Rectal smooth muscle tissue (tissue), 1 donor: ENCODE data around the gene SRGN.

ENCODE experiments used
- H3K27ac ChIP-seq: one replicate; pipeline ENCODE4 v1.7.0; 2013; ENCODE audit warnings: low read depth, low read length, inconsistent platforms
- H3K27me3 ChIP-seq: one replicate; pipeline ENCODE4 v1.7.0; 2013; ENCODE audit warnings: low read length; ENCODE audit not compliant: control insufficient read depth, insufficient read depth
- H3K36me3 ChIP-seq: one replicate; pipeline ENCODE4 v1.7.0; 2013; ENCODE audit warnings: low read length; ENCODE audit not compliant: control insufficient read depth, insufficient read depth
- H3K4me1 ChIP-seq: one replicate; pipeline ENCODE4 v1.7.0; 2013; ENCODE audit warnings: low read length; ENCODE audit not compliant: control insufficient read depth, insufficient read depth
- H3K4me3 ChIP-seq: one replicate; pipeline ENCODE4 v1.7.0; 2013; ENCODE audit warnings: low read length
- H3K9ac ChIP-seq: one replicate; pipeline ENCODE4 v1.7.0; 2013; ENCODE audit warnings: low read length

SRGN gene

DNA sequence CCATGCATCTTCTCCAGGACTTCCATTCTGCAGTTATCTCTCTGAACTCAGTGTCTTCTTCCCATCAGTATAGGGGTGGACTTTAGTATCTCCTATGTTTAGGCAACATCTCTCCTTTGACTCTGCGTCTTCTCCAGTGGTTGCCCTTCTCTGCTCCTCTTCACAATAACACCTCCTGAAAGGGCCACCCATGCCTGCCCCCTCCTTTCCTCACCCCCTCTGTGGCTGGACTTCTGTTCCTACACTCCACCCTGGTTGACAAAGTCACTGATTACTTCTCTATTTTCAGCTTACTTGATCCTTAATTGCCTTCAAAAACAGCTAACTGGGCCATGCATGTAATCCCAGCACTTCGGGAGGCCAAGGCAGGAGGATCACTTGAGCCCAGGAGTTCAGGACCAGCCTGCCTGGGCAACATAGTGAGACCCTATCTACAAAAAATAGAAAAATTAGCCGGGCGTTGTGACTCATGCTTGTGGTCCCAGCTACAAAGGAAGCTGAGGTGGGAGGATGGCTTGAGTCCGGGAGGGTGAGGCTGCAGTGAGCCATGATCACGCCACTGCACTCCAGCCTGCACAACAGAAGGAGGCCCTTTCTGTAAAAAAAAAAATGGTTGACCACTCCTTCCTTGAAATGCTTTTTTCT lies 13.7 kb downstream of the SRGN start:
- Histone ChIP-seq H3K4me3 (no peak overlapping the region), H3K4me1 (no peaks in the 10 kb centered on the region)

DNA sequence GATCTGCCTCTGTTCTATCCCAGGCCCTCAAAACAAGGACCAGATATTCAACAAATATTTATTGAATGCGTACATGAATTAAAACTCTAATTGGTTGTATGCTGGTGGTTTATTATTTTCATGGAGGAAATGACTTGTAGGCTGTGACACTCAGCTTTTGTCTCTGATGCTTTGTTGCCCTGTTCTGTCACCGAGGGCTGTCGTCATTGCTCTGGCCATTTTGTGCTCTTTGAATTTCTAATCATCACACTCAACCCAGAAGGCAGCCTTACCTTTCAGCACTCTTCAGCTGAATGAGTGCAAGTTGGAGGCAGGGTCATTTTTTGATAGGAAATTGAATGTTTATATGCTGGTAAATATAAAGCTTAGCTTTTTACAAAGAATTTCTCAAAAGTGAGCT lies 14.5 kb downstream of the SRGN start:
- Histone ChIP-seq H3K27ac (no peak overlapping the region), H3K27me3 (no peaks in the 10 kb centered on the region), H3K4me3 (no peak overlapping the region), H3K9ac (no peak overlapping the region), H3K4me1 (no peaks in the 10 kb centered on the region), H3K36me3 (no peaks in the 10 kb centered on the region)

More for the DNA sequence above, 13.7 kb downstream of the SRGN start:
- no peak overlapping the region for H3K27ac ChIP-seq
- no peak overlapping the region for H3K9ac ChIP-seq
- H3K36me3 ChIP-seq: no peaks in the 10 kb centered on the region
- H3K27me3 ChIP-seq: no peaks in the 10 kb centered on the region

DNA sequence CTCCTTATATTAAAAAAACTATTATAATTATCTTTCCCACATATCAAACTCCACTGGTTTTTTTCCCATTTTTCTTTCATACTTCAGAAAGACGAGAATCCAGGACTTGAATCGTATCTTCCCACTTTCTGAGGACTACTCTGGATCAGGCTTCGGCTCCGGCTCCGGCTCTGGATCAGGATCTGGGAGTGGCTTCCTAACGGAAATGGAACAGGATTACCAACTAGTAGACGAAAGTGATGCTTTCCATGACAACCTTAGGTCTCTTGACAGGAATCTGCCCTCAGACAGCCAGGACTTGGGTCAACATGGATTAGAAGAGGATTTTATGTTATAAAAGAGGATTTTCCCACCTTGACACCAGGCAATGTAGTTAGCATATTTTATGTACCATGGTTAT lies 15.9 kb downstream of the SRGN start:
- Histone ChIP-seq H3K27ac (no peak overlapping the region), H3K27me3 (no peaks in the 10 kb centered on the region), H3K4me1 (no peaks in the 10 kb centered on the region), H3K36me3 (no peaks in the 10 kb centered on the region), H3K4me3 (no peak overlapping the region), H3K9ac (no peak overlapping the region)

DNA sequence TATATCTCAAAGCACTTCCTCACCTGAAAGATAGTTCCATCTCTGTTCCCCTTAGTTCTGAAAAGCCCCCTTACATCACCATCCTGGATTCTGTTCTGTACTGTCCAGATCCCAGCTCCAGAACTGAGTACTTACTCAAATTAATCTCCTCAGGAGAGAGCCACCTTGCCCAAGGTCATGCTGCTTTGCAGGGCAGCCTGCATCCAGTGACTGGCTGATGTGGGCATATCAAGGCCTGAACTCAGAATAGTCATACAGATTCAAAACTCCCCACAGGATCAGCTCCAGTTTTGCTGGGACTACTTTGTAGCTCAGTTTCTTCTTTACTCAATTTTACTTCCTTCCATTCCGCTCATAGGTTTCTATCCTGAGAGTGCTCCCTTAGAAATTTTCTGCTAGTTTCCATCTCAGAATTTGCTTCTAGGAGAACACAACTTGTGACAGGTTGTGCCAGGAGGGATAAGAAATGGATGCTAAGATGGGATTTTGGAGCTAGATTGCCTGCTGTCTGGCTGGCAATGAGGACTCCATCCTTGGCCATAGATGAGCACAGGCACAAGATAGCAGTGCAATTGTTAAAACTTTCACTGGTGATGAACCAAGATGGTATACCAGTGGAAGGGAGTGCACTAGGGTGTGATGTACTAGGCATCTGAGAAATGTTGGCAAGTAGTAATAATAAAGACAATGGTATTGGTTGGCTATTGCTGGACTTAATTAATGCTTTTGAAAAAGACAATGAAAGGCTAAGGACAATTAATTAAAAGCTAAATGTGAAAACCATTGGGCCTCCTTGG lies 17.3 kb downstream of the SRGN start:
- H3K9ac ChIP-seq: no peak overlapping the region
- no peak overlapping the region for H3K4me3 ChIP-seq
- H3K36me3 ChIP-seq: no peaks in the 10 kb centered on the region
- H3K4me1 ChIP-seq: no peaks in the 10 kb centered on the region
- H3K27ac ChIP-seq: no peak overlapping the region
- no peaks in the 10 kb centered on the region for H3K27me3 ChIP-seq

DNA sequence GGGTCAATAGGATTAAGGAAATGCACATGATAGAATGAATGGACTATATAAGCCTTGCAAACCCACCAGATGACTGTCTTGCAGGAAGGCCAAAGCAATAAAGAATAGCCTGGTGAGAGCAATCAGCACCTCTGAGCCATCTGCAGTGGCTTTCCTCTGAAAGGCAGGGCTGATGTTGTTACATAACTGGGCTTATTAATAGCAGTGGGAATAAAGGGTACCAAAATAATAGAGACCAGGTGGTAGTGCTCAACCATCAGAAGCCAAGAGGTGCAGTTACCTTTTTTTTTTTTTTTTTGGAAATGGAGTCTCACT lies 19.2 kb downstream of the SRGN start:
- no peaks in the 10 kb centered on the region for H3K27me3 ChIP-seq
- no peaks in the 10 kb centered on the region for H3K4me1 ChIP-seq
- H3K27ac ChIP-seq: no peak overlapping the region
- H3K36me3 ChIP-seq: no peaks in the 10 kb centered on the region
- H3K4me3 ChIP-seq: no peak overlapping the region
- no peak overlapping the region for H3K9ac ChIP-seq

DNA sequence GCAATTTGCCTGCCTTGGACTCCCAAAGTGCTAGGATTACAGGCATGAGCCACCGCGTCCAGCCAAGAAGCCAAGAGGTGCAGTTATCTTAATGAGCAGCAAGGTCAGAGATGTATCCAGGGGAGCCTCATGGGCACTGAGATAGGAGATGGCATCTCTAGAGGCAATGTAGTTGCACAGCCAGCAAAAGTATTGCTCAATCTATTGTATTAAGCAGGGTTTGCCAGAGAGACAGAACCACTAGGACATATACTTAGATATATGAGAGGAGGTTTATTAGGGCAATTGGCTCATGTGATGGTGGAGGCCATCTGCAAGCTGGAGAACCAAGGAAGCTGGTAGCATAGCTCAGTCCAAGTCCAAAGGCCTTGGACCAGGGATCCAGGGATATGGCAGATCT lies 19.8 kb downstream of the SRGN start:
- no peaks in the 10 kb centered on the region for H3K27me3 ChIP-seq
- no peaks in the 10 kb centered on the region for H3K4me1 ChIP-seq
- no peak overlapping the region for H3K9ac ChIP-seq
- no peak overlapping the region for H3K4me3 ChIP-seq
- no peak overlapping the region for H3K27ac ChIP-seq
- no peaks in the 10 kb centered on the region for H3K36me3 ChIP-seq

DNA sequence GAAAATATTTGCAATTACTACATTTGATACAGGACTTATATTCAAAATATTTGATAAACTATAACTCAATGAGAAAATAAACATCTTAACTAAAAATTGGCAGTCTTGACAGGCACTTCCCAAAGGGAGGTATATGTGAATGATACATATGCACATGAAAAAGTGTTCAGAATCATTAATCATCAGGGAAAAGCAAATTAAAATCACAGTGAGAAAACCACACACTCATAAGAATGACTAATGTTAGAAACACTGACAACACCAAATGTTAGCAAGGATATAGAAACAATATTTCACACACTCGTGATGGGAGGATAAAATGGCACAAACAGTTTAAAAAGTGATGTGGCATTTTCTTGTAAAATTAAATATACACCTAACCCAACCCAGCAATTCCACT lies 32.0 kb downstream of the SRGN start:
- Histone ChIP-seq H3K9ac (no peak overlapping the region), H3K4me3 (no peak overlapping the region), H3K4me1 (peaks cover 2% of the 10 kb centered on the region), H3K36me3 (no peaks in the 10 kb centered on the region), H3K27ac (no peak overlapping the region), H3K27me3 (no peaks in the 10 kb centered on the region)

DNA sequence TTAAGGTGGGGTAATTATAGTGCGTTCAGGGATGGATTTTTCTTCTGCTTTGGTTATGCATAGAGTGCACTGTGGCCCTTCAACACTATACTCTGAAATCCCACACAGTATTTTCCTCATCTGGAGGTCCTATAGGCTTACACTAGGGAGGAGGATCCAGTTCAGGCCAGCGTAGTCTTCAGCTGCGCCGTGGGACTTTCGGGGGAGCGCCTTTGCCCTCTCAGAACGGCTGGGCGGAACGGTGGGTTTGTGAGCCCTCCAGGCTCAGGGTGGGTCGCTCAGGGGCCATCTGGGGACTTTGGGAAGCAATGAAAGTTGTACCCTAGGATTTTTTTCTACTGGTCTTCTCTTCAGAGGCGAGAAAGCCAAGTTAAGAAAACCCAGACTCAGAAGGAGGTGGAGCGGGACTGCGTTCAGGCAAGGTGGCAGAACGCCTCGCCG lies 35.4 kb downstream of the SRGN start:
- H3K9ac ChIP-seq: peak overlapping the region; percentile 98
- peaks cover 7% of the 10 kb centered on the region for H3K4me1 ChIP-seq
- H3K4me3 ChIP-seq: peak overlapping the region; percentile 90
- H3K27me3 ChIP-seq: no peaks in the 10 kb centered on the region
- peak overlapping the region; percentile 99 for H3K27ac ChIP-seq
- H3K36me3 ChIP-seq: no peaks in the 10 kb centered on the region

DNA sequence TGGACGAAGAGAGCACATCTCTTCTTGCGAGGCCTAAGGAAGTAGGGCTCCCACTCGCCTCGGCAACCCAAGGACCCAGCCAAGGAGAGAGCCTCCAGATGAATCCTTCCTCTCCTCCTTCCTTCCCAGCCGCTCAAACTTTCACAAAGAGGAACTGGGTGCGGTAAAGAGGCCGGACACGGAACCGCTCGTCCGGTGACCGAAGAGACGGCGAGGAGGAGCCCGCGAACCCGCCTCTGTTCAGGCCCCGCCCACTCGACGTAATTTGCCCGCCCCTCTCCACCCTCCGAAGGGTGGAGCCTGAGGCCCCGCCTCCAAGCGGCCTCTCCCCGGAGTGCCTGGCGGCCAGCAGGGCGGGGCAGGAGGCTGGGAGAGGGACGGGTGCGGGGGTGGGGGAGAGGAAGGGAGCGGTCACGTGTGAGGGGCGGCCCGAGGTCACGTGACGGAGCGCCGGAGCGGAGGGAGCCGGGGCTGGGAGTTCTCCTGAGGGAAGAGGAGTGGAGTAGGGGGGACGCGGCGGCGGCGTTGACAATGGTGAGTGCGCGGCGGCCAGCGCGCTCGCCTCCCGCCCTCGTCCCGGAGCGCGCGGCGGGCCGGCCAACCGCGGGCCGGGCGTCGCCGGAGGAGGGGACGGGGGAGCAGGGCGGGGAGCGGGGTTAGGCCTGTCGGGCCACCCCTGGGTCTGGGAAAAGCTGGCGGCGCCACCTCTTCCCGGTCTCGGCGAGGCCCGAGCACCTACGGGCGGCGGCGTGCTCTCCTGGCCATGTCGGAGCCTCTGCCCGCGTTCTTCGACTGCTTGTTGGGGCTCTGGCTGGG lies 36.1 kb downstream of the SRGN start, which contains the start of gene VPS26A:
TSS of gene VPS26A (plus strand) at position 432 of the 816 bp plus-strand sequence. CDS start at position 532, 100 bp downstream.
- Histone ChIP-seq H3K36me3 (no peaks in the 10 kb centered on the region), H3K4me1 (peaks cover 7% of the 10 kb centered on the region), H3K9ac (peak within 1 kb of the TSS; percentile 98), H3K27ac (peak within 1 kb of the TSS; percentile 99), H3K4me3 (peak within 1 kb of the TSS; percentile 90), H3K27me3 (no peaks in the 10 kb centered on the region)

DNA sequence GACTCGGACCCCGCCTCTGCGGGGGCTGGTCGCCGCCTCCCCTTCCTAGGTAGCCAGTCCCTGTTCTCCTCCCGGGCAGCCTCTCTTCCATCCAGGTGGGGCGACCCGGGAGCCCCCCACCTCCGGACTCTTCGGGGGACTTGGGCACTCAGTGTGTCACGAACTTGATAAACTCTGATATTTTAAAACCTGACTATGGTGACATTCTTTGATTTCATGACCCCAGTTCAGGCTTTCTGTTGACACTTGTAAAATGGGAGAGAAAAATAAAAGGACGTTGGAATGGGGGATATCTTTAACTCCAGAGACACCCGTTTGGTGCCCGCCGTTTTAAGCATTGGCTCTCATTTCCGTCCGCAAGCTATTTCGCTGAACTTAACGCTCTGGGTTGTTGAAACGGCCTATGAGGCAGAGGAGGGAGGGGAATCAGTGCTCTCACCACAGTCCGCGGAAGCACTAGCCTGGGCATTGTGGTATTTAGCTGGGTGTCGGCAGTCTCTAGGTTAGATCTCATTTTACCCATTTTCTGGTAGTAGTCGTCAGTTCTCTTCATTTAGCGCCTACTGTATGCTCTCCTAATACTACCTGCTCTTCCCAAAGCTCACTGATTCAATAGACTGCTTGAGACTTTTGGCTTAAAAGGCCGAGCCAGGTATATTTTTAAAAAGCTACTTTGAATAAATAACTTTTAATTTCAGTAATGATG lies 36.8 kb downstream of the SRGN start:
- Histone ChIP-seq H3K4me3 (peak overlapping the region; percentile 90), H3K9ac (peak overlapping the region; percentile 92), H3K4me1 (peaks cover 7% of the 10 kb centered on the region), H3K27ac (peak overlapping the region; percentile 88), H3K27me3 (no peaks in the 10 kb centered on the region), H3K36me3 (no peaks in the 10 kb centered on the region)

DNA sequence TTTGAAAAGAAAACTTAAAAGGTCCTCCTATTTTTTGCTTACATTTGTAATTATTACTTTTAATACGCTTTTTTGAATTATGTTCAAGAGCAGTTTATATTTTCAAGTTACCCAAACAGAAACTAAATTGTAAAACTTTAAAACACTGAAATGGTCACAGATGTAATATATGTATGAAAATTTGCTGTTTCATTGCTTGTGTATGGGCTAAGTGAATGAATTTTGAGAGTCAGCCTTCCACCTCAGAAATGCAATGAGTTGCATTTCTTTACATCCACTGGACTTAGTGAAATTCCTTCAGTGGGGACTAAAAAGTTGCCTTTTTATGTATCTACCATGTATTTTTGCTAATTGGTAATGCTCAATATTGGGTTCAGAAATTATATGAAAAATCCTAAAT lies 37.7 kb downstream of the SRGN start:
- Histone ChIP-seq H3K4me1 (peaks cover 7% of the 10 kb centered on the region), H3K9ac (no peak overlapping the region), H3K27me3 (no peaks in the 10 kb centered on the region), H3K27ac (no peak overlapping the region), H3K36me3 (no peaks in the 10 kb centered on the region), H3K4me3 (peak overlapping the region; percentile 21)

DNA sequence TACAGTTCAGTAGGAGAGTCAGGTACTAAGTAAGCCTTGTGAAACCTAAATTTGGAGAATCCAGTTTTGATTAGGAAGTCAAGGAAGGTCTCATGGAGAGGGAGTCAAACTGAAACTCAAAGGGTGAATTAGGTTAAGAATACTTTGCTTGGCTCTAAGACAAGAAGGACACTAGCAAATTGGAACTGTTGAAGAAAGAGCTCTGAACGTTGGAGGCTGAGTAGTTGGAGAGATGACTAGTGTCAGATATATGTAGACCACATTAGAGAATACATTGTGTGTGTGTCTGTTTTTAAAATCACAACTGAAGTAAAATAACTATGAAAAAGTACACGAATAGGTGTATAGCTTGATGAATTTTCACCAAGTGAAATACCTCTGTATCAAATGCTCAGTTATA lies 42.3 kb downstream of the SRGN start:
- H3K4me1 ChIP-seq: peaks cover 1% of the 10 kb centered on the region
- H3K27me3 ChIP-seq: no peaks in the 10 kb centered on the region
- H3K36me3 ChIP-seq: peaks cover 2% of the 10 kb centered on the region
- no peak overlapping the region for H3K27ac ChIP-seq
- H3K4me3 ChIP-seq: no peak overlapping the region
- H3K9ac ChIP-seq: no peak overlapping the region
